HG02588 (cell line): ENCODE data around the gene SBK2.

Experiments used
- ATAC-seq: cut with Tn5 transposase; IDR thresholded peaks from one replicate; pipeline ENCODE4 v1.9.1; 2021; ENCODE audit warnings: mild to moderate bottlenecking, moderate library complexity; ENCODE audit not compliant: unreplicated experiment

SBK2 gene

GRCh38 chr19:55554741-55555152 is 17.8 kb upstream of the SBK2 start:
- no peak for ATAC-seq

DNA sequence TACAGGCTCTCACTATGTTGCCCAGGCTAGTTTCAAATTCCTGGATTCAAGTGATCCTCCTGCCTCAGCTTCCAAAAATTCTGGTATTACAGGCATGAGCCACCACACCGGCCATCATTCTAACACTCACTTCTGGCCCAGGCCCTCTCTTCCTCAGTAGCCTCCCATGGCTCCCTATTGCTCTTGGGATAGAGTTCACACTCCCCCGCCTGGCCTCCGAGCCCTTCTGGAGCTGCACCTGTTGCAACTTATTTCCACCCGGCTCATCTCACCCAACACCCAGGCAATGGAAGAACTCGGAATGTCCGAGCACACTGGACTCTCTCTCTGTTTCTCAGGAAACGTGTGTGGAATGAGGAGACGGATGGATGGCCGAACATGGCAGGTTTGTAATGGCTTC is 17.4 kb upstream of the SBK2 start:
- no peak for ATAC-seq

GRCh38 chr19:55553217-55554182 is 16.6 kb upstream of the SBK2 start:
- no peak for ATAC-seq

GRCh38 chr19:55552620-55553019 is 15.7 kb upstream of the SBK2 start:
- no peak for ATAC-seq

DNA sequence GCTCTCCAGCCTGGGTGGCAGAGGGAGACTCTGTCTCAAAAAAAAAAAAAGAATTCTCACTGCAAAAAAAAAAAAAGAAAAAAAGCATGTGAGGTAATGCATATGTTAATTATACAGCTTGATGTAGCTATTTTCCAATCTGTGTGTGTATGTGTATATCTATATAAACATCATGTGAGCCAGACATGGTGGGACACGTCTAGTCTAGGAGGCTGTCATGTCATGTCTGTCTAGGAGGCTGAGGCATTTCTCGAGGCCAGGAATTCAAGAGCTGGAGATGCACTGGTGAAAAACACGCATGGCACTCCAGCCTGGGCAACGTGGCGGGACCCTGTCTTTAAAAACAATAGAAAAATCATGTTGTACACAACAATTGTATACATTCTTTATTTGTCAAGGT is 15.3 kb upstream of the SBK2 start:
- no peak for ATAC-seq

DNA sequence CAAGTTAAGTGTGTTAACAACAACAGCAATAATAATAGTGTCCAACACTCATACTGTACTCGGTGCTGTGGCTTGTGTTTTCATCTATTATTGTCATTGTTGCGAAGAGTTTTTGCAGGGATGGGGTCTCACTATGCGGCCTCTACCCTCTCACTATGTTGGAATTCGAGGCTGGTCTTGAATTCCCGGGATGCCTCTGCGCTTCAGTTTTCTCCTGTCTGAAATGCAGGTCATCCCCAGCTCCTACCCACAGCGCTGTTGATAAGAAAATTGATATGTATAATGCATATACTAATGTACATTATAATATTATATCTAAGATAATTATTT is 13.4 kb upstream of the SBK2 start:
- ATAC-seq: no peak

GRCh38 chr19:55549500-55550320 is 12.8 kb upstream of the SBK2 start:
- ATAC-seq: no peak

- ATAC-seq: no peak
Measured at GRCh38 chr19:55546822-55547614, 10.1 kb upstream of the SBK2 start.

- no peak for ATAC-seq
Measured at GRCh38 chr19:55546011-55546410, 9.1 kb upstream of the SBK2 start.

GRCh38 chr19:55545443-55545842 is 8.5 kb upstream of the SBK2 start, which contains the start of gene SBK3:
SBK3 (minus strand) TSS chr19:55545543; CDS start chr19:55545543, 0 bp downstream.
- ATAC-seq: no peak

- no peak for ATAC-seq
Measured at GRCh38 chr19:55544776-55545439, 8.0 kb upstream of the SBK2 start.

GRCh38 chr19:55544014-55544413 is 7.1 kb upstream of the SBK2 start:
- no peak for ATAC-seq

DNA sequence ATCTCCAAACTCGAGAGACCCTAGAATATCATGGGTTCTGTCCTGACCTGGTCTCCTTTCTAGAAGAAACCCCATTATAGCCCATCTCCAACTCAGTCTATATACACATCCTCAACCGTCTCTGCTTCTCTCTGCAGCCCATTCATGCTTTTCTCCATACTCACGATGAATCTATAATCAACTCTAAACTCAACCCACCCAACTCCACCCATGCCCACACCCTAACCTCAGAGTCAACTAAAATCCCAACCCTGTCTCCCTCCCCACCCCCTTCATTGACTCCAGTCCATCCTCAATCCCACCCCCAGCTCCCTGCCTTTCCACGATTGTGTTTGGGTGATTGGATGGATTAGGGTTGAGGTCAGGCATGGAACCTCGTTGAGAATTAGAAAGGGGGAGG is 6.6 kb upstream of the SBK2 start:
- no peak for ATAC-seq

GRCh38 chr19:55542292-55542855 is 5.4 kb upstream of the SBK2 start:
- no peak for ATAC-seq

GRCh38 chr19:55541091-55541490 is 4.2 kb upstream of the SBK2 start:
- no peak for ATAC-seq

DNA sequence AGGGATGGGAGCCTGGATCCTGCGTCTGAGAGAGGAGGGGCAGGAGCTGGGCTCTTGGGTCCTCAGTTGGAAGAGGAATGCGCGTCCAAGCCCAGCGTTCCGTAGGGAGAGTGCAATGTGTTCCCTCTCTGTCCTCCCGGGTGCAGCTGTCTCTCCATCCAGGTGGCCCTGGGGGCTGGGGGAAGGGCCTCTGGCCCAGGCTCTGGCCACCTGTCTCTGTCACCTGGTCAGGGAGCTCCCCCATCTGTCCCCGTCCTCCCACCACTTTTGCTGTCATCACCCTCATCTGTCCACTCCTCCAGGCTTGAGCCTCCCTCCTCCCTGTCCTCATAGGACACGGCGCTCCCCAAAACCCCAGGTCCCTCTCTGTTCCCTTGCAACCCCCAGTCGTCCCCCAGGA is 3.7 kb upstream of the SBK2 start:
- no peak for ATAC-seq

- ATAC-seq: no peak
Measured at GRCh38 chr19:55539090-55539984, 2.4 kb upstream of the SBK2 start.

- ATAC-seq: no peak
Measured at GRCh38 chr19:55538132-55538531, 1.2 kb upstream of the SBK2 start.

DNA sequence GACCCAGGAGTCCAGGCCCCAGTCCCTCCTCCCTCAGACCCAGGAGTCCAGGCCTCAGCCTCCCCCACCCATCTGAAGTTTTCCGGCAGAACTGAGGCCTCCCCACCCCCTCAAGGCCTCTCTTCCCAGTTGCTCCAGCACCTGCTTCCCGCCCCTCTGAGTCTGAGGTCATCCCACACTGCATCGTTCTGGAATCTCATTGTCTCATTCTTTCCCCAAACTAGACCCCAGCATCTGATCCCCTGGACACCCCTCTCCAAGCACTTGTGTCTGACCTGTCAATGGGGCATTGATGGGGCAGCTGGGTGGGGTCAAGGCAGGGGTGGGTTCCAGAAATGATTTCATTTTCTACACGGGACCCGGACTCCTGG is 793 bp upstream of the SBK2 start:
- no peak for ATAC-seq
